Mesenchymal stem cell (in vitro differentiated cells and primary cell): Measurements from ENCODE around the gene TTYH1.
"Not testable (repeated sequence)": the region's sequence is repeated elsewhere in the genome, so short reads cannot be mapped to it uniquely, and the experiment has no call there.

ENCODE experiments used
- DNase-seq: peaks from one replicate; pipeline ENCODE4 v3.0.0-alpha.2; 2013
- H2AFZ ChIP-seq: one replicate; pipeline ENCODE4 v1.6.1; 2013; ENCODE audit warnings: low read depth, mild to moderate bottlenecking, control low read depth, inconsistent platforms, low read length, moderate library complexity
- H2AK5ac ChIP-seq: 2 replicates; pipeline ENCODE4 v1.6.1; 2013; ENCODE audit warnings: low read length, moderate library complexity, mild to moderate bottlenecking, inconsistent platforms; ENCODE audit not compliant: severe bottlenecking
- H2BK120ac ChIP-seq: one replicate; pipeline ENCODE4 v1.6.1; 2013; ENCODE audit warnings: low read depth, mild to moderate bottlenecking, inconsistent platforms, low read length, moderate library complexity
- H2BK12ac ChIP-seq, 2 experiments: one replicate each; pipeline ENCODE4 v1.6.1; 2013; ENCODE audit warnings: inconsistent platforms in 2 of 2, low read length in 2 of 2, mild to moderate bottlenecking in 2 of 2, moderate library complexity in 2 of 2, control low read depth in 1 of 2
- H2BK15ac ChIP-seq: one replicate; pipeline ENCODE4 v1.6.1; 2013; ENCODE audit warnings: mild to moderate bottlenecking, low read depth, inconsistent platforms; ENCODE audit not compliant: poor library complexity, severe bottlenecking
- H2BK5ac ChIP-seq: 2 replicates; pipeline ENCODE4 v1.6.1; 2013; ENCODE audit warnings: low read depth, mild to moderate bottlenecking, low read length, control low read depth, inconsistent platforms; ENCODE audit not compliant: poor library complexity, severe bottlenecking
- H3K14ac ChIP-seq, 2 experiments: one replicate each; pipeline ENCODE4 v1.6.1; 2013; ENCODE audit warnings: inconsistent platforms in 2 of 2, low read length in 2 of 2, control low read depth in 1 of 2, mild to moderate bottlenecking in 1 of 2, moderate library complexity in 1 of 2
- H3K18ac ChIP-seq, 2 experiments: one replicate each; pipeline ENCODE4 v1.6.1; 2013; ENCODE audit warnings: inconsistent platforms in 2 of 2, low read length in 2 of 2, control low read depth in 1 of 2, low read depth in 1 of 2, mild to moderate bottlenecking in 1 of 2
- H3K23ac ChIP-seq, 2 experiments: one replicate each; pipeline ENCODE4 v1.6.1; 2013; ENCODE audit warnings: inconsistent platforms in 2 of 2, low read length in 2 of 2, mild to moderate bottlenecking in 2 of 2, moderate library complexity in 2 of 2, control low read depth in 1 of 2
- H3K27ac ChIP-seq: 2 replicates; pipeline ENCODE4 v1.5.1; 2013; ENCODE audit warnings: mild to moderate bottlenecking, moderate library complexity, low read length, control low read depth, inconsistent platforms; ENCODE audit not compliant: poor library complexity, severe bottlenecking
- H3K27me3 ChIP-seq, 2 experiments: 2 replicates each; pipeline versions ENCODE4 v1.6.1 to v1.7.0; 2013; ENCODE audit warnings: low read length in 2 of 2, mild to moderate bottlenecking in 2 of 2, moderate library complexity in 2 of 2, control low read depth in 1 of 2, inconsistent platforms in 1 of 2; ENCODE audit not compliant: control insufficient read depth in 1 of 2, insufficient read depth in 1 of 2
- H3K36me3 ChIP-seq, 2 experiments: 2 replicates each; pipeline versions ENCODE4 v1.6.1 to v1.7.0; 2013; ENCODE audit warnings: low read length in 2 of 2, control low read depth in 1 of 2, inconsistent platforms in 1 of 2, low read depth in 1 of 2, mild to moderate bottlenecking in 1 of 2; ENCODE audit not compliant: insufficient read depth in 2 of 2, control insufficient read depth in 1 of 2
- H3K4ac ChIP-seq, 2 experiments: one replicate each; pipeline ENCODE4 v1.6.1; 2013; ENCODE audit warnings: inconsistent platforms in 2 of 2, low read length in 2 of 2, mild to moderate bottlenecking in 2 of 2, moderate library complexity in 2 of 2, control low read depth in 1 of 2, low read depth in 1 of 2
- H3K4me1 ChIP-seq: 2 replicates; pipeline ENCODE4 v1.6.1; 2013; ENCODE audit warnings: low read depth, low read length, control low read depth; ENCODE audit not compliant: control insufficient read depth, insufficient read depth
- H3K4me2 ChIP-seq: 2 replicates; pipeline ENCODE4 v1.6.1; 2013; ENCODE audit warnings: low read length, mild to moderate bottlenecking, inconsistent platforms; ENCODE audit not compliant: poor library complexity, severe bottlenecking
- H3K4me3 ChIP-seq, 2 experiments: 2 replicates each; pipeline versions ENCODE4 v1.5.1 to v1.7.0; 2013; ENCODE audit warnings: low read length in 2 of 2, mild to moderate bottlenecking in 2 of 2, control low read depth in 1 of 2, low read depth in 1 of 2; ENCODE audit not compliant: insufficient read depth in 1 of 2
- H3K79me1 ChIP-seq: replicated peaks from 2 replicates; pipeline ENCODE4 v1.6.1; 2013; ENCODE audit warnings: mild to moderate bottlenecking, control low read depth, low read length, inconsistent platforms; ENCODE audit not compliant: poor library complexity, severe bottlenecking
- H3K9ac ChIP-seq: 2 replicates; pipeline ENCODE4 v1.7.0; 2013; ENCODE audit warnings: mild to moderate bottlenecking, low read length, moderate library complexity
- H3K9me3 ChIP-seq: 2 replicates; pipeline ENCODE4 v1.7.0; 2013; ENCODE audit warnings: mild to moderate bottlenecking, low read length; ENCODE audit not compliant: control insufficient read depth
- H4K8ac ChIP-seq: one replicate; pipeline ENCODE4 v1.6.1; 2013; ENCODE audit warnings: inconsistent platforms, mild to moderate bottlenecking, low read length, moderate library complexity
- H4K91ac ChIP-seq: one replicate; pipeline ENCODE4 v1.6.1; 2013; ENCODE audit warnings: mild to moderate bottlenecking, low read length, inconsistent platforms
- WGBS: methylation state at CpG from one replicate; pipeline ENCODE4 v1.1.7; 2013; ENCODE audit warnings: mixed read lengths; 5-methylcytosine and 5-hydroxymethylcytosine counted together

Gene TTYH1

DNA sequence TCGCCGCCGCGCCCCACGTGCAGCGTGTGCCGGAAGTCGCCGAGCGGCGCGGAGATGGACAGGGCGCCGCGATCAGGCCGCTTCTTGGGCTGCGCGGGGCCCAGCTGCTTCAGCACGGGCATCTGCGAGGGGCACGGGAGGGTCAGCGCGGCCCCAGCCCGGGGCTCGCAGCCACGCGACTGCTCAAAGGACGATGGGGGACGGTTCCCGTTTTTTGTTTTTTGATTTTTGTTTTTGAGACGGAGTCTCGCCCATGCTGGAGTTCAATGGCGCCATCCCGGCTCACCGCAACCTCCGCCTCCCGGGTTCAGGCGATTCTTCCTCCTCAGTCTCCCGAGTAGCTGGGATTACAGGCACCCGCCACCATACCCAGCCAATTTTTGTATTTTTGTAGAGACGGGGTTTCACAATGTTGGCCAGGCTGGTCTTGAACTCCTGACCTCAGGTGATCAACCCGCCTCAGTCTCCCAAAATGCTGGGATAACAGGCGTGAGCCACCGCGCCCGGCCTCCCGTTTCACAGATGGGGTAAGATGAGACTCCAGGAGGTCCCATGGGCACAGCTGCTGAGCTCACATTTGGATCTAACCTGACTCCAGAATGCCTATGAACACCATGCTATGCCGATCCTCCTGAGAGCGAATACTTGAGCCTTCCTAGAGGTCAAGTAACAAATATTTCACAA is 50.3 kb downstream of the TTYH1 start:
- H3K4me1 ChIP-seq = peaks cover 32% of the 10 kb centered on the region
- H2AFZ ChIP-seq = no peak overlapping the region
- no peak overlapping the region for H3K4me3 ChIP-seq
- H3K18ac ChIP-seq = no peak overlapping the region
- no peak overlapping the region for H2AK5ac ChIP-seq
- H3K27ac ChIP-seq = no peak overlapping the region
- H3K36me3 ChIP-seq = peaks cover 19 to 31% of the 10 kb centered on the region in 2 experiments
- peak overlapping the region; percentile 88 for H4K8ac ChIP-seq
- peak overlapping the region; percentile 58 for H4K91ac ChIP-seq
- H3K4me2 ChIP-seq = no peak overlapping the region
- peaks cover 1 to 11% of the 10 kb centered on the region in 2 experiments for H3K27me3 ChIP-seq
- H2BK12ac ChIP-seq = peak overlapping the region in 1 of 2 experiments; percentile 55
- H2BK5ac ChIP-seq = no peak overlapping the region
- WGBS = 92% methylated on average over 49 of the region's 49 CpGs
- no peak for DNase-seq
- H2BK120ac ChIP-seq = no peak overlapping the region
- H3K4ac ChIP-seq = no peak overlapping the region
- no peak overlapping the region for H2BK15ac ChIP-seq
- H3K9me3 ChIP-seq = no peaks in the 10 kb centered on the region
- H3K9ac ChIP-seq = no peak overlapping the region
- H3K23ac ChIP-seq = no peak overlapping the region
- H3K79me1 ChIP-seq = peaks cover 4% of the 10 kb centered on the region
- no peak overlapping the region for H3K14ac ChIP-seq

DNA sequence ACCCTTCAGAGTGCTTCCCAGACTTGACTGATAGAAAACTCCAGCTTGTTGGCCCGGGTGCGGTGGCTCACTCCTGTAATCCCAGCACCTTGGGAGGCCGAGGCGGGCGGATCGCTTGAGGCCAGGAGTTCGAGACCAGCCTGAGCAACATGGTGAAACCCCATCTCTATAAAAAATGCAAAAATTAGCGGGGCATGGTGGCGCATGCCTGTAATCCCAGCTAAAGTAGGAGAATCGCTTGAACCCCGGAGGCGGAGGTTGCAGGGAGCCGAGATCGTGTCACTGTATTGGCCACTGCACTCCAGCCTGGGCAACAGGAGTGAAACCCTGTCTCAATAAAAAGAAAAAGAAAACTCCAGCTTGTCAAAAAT is 50.8 kb downstream of the TTYH1 start:
- WGBS = 97% methylated on average over 14 of the region's 14 CpGs
- H3K9me3 ChIP-seq, H2BK12ac ChIP-seq, H2BK15ac ChIP-seq, H2AFZ ChIP-seq, H3K4me2 ChIP-seq, H3K4ac ChIP-seq, H3K18ac ChIP-seq, H4K8ac ChIP-seq, H3K14ac ChIP-seq, H2BK5ac ChIP-seq, H3K4me3 ChIP-seq, H4K91ac ChIP-seq, H3K23ac ChIP-seq, H2BK120ac ChIP-seq, H3K27ac ChIP-seq, H3K79me1 ChIP-seq, H2AK5ac ChIP-seq, H3K9ac ChIP-seq, DNase-seq: not testable (repeated sequence)
- H3K27me3 ChIP-seq = peaks cover 7 to 16% of the 10 kb centered on the region in 2 experiments
- peaks cover 34% of the 10 kb centered on the region for H3K4me1 ChIP-seq
- peaks cover 14 to 25% of the 10 kb centered on the region in 2 experiments for H3K36me3 ChIP-seq

DNA sequence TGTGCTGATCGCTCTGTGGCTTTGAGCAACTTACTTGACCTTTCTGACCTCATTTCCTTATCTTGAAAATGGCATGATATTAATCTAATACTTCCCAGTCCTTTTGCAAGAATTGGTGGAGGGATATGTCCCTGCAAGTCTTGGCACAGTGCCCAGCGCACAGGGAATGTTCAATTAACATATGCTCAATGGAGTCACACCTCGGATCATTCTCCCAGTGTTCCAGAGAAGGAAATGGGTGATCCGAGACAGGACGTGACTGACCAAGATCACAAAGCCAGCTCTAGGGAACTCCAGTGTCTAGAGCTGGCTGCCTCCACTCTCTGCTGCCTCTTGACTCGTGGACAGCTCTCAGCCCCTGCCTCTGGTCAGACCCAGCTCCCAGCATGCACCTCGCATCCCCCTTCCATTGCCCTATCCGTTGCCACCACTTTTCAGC is 54.3 kb downstream of the TTYH1 start:
- H3K4me3 ChIP-seq = no peak overlapping the region
- DNase-seq = no peak
- no peak overlapping the region for H4K8ac ChIP-seq
- whole genome bisulfite sequencing = 62% methylated on average over 8 of the region's 8 CpGs
- H3K9me3 ChIP-seq = no peaks in the 10 kb centered on the region
- no peak overlapping the region for H3K9ac ChIP-seq
- no peak overlapping the region for H3K27ac ChIP-seq
- H2BK5ac ChIP-seq = no peak overlapping the region
- no peak overlapping the region for H3K4me2 ChIP-seq
- no peak overlapping the region for H2BK15ac ChIP-seq
- H3K18ac ChIP-seq = no peak overlapping the region
- H3K14ac ChIP-seq = no peak overlapping the region
- H3K23ac ChIP-seq = no peak overlapping the region
- H3K4me1 ChIP-seq = peaks cover 24% of the 10 kb centered on the region
- no peaks in the 10 kb centered on the region for H3K79me1 ChIP-seq
- H3K36me3 ChIP-seq = peaks cover 0 to 6% of the 10 kb centered on the region in 2 experiments
- H2AK5ac ChIP-seq = no peak overlapping the region
- H4K91ac ChIP-seq = no peak overlapping the region
- H2BK12ac ChIP-seq = no peak overlapping the region
- H3K4ac ChIP-seq = no peak overlapping the region
- no peak overlapping the region for H2BK120ac ChIP-seq
- peaks cover 12 to 22% of the 10 kb centered on the region in 2 experiments for H3K27me3 ChIP-seq
- H2AFZ ChIP-seq = no peak overlapping the region

DNA sequence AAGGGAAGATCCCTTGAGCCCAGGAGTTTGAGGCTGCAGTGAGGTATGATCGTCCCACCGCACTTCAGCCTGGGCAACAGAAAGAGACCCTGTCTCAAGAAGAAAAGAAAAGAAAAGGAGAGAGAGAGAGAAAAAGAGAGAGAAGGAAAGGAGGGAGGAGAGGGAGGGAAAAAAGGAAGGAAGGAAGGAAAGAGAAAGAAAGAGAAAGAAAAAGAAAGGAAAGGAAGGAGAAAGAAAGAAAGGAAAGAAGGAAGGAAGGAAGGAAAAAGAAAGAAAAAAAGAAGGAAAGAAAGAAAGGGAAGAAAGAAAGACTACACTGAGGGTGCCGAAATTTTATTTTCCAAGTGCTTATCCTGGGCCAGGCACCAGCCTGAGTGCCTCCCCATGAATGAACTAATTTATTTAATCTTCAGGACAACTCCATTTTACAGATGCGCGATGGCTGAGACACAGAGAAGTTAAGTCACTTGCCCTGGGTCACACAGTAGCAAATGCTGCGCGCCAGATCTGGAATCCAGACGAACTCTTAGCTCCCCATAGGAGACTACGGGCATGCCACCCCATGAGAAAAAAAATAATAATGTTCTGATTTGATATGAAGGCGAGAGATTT is 55.1 kb downstream of the TTYH1 start:
- WGBS = 82% methylated on average over 9 of the region's 10 CpGs
- Histone ChIP-seq H3K4me2 (no peak overlapping the region), H3K36me3 (peaks cover 0 to under 1% of the 10 kb centered on the region in 2 experiments), H3K4ac (no peak overlapping the region), H4K91ac (no peak overlapping the region), H2BK12ac (no peak overlapping the region), H3K27ac (no peak overlapping the region), H3K9me3 (no peaks in the 10 kb centered on the region), H3K79me1 (no peaks in the 10 kb centered on the region), H3K27me3 (peaks cover 12 to 22% of the 10 kb centered on the region in 2 experiments), H3K4me3 (peak overlapping the region in 1 of 2 experiments; percentile 64), H3K23ac (no peak overlapping the region), H3K4me1 (peaks cover 18% of the 10 kb centered on the region), H2AFZ (no peak overlapping the region), H3K14ac (no peak overlapping the region), H2AK5ac (no peak overlapping the region), H2BK120ac (no peak overlapping the region), H3K18ac (no peak overlapping the region), H3K9ac (peak overlapping the region; percentile 74), H2BK5ac (no peak overlapping the region), H4K8ac (no peak overlapping the region), H2BK15ac (no peak overlapping the region)
- DNase-seq = no peak
